ENCODE measurements around the gene CTAG2.
"Not testable (repeated sequence)": the region's sequence is repeated elsewhere in the genome, so short reads cannot be mapped to it uniquely, and the experiment has no call there.

CTAG2 gene

DNA sequence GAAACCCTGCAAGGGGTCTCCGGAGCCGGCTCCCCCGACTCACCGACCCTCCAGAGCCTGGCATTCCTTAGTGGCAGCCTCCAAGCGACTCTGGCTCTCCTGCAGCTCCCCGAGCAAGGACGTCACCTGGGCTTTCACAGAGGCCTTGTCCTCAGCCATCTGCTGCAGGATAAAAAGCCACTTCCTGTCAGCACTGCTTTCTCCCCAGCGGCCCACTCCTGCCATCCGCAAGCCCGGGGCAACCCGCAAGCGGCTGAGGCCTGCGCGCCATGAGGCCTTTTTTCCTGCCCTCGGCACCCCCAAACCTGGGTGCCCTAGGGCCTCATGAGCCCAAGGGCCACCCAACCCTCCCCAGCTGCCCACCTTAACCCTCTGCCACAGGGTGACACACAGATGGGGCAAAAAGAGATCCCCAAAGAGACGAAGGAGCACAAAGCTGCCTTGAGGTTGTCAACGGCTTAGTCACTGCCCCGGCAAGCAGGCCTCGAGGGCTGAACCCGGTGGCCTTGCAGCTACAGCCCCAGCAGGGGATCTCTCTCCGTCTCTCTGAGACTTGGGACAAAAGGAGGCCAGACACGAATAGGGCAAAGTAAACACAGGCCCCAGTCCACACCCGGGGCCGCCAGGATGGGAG lies 7.5 kb downstream of the CTAG2 start:
- not testable (repeated sequence) for DNase-seq

DNA sequence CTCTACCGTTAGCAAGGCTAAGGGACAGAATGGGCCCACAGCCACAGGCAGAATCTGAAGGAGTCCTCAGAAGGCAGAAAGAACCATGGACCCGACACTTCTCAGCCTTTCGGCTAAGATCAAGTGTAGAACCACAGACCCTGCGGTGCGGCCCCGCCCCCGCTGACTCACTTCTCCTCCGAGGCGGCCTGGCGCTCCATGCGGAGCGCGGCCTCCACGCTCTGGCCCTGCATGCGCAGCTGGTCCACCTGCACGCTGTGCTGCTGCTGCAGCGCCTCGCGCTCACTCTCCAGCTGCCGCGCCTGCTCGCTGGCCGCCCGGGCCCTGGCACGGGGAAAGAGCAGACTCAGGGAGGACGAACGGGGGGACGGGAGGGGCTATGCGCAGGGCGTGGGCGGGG lies 9.7 kb downstream of the CTAG2 start:
- DNase-seq, result not testable (repeated sequence)

DNA sequence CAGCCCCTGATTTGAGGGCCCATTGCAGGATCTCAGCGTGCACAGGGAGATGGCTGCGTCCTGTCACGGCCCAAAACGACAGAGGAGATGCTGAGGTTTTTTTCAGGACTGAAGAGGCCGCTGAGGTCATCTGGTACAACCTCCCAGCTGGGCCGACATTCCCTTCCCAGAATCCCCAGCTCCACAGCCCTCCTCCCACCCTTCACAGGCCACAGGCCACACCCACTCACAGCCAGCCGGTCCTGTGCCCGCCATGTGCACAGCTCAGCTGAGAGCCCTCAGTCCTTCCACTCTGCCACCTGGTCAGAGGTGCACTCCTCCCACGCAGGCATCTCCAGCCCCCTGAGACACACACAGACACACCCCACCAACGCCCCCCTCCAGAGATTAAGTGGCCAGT lies 11.6 kb downstream of the CTAG2 start:
- DNase-seq, result not testable (repeated sequence)

DNA sequence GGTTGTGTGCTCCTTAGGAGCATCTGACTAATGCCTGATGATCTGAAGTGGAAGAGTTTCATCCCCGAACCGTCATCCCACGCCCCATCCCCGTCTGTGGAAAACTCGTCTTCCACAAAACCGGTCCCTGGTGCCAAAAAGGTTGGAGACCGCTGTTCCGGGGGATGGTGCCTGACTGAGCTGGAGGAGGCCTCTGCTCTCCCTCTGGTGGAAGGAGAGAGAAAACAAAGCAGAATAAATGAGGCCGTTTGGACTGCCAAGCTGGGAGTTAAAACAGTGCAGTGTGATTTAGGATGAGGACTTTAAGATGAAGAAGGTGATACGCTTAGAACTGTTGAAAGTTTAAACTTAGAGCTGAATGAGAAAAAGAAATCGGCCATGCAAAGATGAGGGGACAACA lies 19.7 kb downstream of the CTAG2 start:
- not testable (repeated sequence) for DNase-seq

DNA sequence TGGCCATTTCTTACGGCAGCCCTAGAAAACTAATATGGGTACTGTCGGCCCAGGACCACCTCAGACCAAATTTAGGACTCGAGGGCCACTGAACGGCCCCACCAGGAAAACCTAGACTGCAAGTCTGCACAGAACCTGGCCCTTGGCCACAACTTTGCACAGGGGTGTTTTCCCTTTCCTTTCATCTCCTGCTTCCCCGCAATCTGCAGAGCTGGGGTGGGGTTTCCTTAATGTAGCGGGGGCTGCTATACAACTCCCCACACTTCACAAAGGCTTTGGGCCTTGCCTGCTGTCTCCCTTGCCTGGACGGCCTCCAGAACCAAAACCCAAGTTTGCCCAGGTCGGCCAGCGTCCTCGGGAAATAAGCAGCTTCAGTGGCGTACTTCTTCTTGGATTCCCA lies 22.4 kb downstream of the CTAG2 start:
- DNase-seq, result not testable (repeated sequence)

DNA sequence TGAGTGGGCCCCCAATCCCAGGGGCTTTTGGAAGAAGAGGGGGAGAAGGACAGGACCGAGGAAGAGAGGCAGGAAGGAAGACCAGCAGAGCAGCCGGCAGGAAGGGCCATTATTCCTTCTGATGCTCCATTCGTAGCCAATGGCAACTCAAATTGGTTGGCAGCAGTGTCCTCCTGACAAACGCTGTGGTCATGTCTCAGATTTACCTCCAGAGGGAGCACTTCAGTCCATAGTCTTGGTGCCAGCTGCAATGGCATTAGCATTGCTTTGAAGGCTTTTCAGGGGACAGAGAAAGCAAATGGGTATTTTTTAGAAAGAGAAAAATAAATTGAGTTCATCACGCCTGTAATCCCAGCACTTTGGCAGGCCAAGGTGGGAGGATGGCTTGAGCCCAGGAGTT lies 24.4 kb downstream of the CTAG2 start:
- DNase-seq, result not testable (repeated sequence)

DNA sequence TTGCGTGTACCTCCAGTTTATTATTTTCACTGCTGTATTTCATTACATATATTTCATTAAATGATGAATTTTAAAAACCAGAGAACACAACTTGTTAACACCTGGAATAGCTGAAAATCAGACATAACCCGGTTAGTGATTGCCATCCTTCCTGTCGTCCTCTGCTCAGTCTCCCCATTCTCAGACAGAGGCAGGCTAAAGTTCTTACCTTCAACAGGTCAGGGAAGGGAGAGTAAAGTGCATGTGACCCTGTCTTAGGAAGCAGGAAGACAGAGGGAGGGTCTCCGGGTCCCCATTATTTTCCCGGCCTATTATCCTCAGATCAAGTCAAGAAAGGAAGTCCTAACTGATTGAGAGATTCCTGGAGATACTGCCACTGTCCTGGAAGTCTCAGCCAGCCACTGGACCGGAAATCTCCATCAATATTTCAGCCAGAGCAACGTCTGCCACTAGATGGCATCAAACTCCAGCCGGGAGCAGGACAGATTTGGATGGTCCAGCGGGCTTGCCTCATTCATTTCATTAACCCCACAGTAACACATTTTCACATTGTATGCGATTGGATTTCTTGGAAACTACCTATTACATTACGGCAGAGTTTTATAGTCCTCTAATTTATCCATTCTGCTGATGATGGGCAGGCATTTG lies 32.5 kb downstream of the CTAG2 start:
- not testable (repeated sequence) for DNase-seq

DNA sequence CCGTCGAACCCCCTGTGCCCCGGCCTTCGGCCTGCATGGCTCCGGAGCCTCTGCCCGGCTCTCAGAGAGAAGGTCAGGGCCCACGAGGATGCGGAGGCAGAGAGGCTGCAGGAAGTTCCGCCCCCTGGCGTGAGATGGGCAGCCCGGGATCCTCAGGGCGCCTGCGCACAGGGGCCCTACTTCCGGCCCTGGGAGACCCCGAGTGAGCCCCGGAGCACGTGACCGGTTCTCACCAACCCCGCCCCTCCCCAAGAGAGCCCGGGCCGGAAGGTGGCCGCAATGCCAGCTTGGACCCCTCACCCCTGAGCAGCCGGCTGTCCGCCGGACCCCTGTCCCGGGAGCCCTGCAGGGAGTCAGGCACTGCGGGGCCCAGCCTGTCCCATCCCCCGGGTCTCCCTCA lies 34.2 kb downstream of the CTAG2 start, which contains the start of gene CTAG1B:
Gene CTAG1B (minus strand): TSS at position 101 of the 400 bp plus-strand sequence. CDS start 64 bp downstream, at position 37.
- DNase-seq, result not testable (repeated sequence)

DNA sequence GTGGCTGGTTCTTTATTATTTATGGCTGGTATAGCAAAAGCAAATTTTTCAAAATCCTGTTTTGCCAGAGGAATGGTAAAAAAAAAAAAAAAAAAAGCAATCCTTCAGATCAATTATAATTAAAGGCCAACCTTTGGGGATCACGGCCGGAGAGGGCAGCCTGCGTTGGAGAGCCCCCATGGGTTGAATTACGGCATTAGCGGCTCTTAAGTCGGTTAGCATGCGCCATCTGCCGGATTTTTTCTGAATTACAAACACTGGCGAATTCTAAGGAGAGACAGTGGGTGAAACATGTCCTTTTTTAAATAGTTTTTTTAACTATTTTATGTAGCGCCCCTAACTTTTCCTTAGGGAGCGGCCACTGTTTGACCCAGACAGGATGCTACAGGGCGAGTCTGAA lies 39.8 kb downstream of the CTAG2 start:
- not testable (repeated sequence) for DNase-seq

DNA sequence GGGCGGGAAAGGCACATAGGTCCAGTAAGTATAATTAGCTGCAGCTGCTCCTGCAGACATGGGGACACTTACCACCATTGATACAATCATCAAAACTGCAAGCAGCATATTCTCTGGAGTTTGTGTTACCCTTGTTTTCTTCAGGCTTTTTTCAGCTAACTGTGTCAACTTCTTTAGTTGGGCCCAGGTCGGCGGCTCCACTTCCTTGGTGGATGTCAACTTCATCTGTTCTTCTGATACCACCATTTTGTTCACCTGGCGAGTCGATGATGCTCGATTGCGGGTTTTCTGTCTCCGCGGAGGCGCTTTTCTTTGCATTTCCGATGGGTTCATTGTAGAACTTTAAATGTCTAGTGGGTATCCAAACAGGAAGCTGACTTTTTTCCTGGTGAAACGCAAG lies 42.2 kb downstream of the CTAG2 start:
- DNase-seq, result not testable (repeated sequence)

DNA sequence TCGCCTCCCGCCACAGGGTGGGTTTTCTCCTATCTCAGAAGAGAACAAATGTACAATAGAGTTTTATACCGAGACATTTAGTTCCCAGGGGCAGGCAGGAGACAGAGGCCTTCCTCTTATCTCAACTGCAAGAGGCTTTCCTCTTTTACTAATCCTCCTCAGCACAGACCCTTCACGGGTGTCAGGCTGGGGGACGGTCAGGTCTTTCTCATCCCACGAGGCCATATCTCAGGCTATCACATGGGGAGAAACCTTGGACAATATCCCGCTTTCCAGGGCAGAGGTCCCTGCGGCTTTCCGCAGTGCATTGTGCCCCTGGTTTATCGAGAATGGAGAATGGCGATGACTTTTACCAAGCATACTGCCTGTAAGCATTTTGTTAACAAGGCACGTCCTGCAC lies 44.6 kb downstream of the CTAG2 start:
- DNase-seq, result not testable (repeated sequence)

DNA sequence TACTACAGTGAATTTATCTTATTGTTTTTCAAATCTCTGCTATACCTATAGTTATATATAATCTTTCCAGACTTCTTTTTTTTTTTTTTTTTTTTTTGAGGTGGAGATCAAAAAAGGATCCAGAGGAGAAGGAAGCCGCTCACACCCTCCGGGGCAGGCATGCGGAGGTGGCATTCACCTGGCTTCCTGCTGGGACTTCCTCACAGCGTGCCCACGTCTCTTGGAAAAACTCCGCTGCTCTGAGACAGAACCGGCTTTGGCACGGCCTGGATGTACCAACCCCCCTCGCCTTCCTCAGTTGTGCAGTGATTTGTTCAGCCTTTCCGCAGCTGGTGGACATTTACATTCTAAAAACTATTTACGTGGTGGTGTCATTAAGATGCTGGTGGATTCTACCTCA lies 45.4 kb downstream of the CTAG2 start:
- DNase-seq, result not testable (repeated sequence)

DNA sequence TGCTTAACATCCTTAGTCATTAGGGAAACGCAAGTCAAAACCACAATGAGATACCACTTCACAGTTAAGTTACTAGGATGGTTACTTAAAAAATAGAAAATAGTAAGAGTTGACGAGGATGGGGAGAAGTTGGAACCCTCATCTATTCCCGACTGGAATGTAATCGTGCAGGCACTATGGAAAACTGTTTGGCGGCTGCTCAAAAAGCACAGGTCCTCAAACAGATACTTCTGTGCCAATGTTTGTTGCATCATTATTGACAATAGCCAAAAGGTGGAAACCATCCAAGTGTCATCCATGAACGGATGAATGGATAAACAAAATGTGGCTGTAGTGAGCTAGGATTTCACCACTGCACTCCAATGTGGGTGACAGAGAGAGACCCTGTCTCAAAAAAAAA lies 46.0 kb downstream of the CTAG2 start:
- DNase-seq, result no peak

DNA sequence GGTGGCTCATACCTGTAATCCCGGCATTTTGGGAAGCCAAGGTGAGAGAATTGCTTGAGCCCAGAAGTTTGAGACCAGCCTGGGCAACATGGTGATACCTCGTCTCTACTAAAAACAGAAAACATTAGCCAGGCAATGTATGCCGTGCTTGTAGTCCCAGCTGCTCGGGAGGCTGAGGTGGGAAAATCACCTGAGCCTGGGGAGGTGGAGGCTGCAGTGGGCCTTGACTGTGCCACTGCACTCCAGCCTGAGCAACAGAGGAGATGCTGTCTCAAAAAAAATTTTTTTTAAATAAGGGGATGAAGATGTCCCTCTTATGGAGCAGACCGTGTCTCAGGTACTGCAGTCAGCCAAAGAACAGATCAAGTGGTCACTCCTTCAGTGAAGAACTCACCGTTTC lies 47.8 kb downstream of the CTAG2 start:
- DNase-seq, result no peak

DNA sequence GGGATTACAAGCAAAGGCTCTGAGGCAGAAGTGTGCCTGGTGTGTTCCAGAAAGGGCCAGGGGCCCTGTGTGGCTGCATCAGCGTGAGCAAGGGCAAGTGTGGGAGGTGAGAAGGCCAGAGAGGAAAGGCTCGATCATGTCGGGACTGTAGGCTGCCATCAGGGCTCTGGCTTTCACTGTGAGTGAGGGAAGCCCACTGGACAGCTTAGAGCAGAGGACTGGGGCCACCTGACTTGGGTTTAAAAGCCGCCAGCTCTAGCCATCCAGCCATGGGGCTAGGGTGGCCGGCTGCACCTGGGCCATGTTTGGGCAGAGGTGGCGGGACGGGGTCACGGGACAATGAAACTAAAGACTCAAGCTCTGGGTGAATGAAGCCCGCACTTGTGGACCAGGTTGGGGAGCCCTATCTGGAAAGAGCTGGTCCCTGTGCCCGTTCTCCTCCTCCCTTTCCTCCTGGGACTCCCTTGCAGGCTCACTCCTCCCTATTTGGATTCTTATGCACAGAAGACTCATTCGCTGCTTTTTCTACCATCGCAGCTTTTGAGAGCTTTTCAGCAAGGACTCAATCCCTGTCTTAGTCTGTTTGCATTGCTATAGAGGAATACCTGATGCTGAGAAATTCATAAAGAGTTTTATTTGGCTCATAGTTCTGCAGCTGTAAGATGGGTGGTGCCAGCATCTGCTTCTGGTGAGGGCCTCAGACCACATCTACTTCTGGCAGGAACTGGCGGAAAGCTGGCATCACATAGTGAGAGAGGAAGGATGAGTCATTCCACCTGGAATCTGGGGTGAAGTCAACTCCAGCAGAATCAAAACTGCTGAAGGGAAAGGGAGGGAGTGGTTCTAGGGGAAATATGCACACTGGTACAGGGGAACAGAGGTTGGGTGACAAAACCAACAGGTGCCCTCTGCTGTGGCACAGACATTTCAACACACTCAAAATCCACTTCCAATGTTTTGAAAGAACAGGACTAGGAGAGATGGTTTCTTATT lies 49.6 kb downstream of the CTAG2 start:
- no peak for DNase-seq

DNA sequence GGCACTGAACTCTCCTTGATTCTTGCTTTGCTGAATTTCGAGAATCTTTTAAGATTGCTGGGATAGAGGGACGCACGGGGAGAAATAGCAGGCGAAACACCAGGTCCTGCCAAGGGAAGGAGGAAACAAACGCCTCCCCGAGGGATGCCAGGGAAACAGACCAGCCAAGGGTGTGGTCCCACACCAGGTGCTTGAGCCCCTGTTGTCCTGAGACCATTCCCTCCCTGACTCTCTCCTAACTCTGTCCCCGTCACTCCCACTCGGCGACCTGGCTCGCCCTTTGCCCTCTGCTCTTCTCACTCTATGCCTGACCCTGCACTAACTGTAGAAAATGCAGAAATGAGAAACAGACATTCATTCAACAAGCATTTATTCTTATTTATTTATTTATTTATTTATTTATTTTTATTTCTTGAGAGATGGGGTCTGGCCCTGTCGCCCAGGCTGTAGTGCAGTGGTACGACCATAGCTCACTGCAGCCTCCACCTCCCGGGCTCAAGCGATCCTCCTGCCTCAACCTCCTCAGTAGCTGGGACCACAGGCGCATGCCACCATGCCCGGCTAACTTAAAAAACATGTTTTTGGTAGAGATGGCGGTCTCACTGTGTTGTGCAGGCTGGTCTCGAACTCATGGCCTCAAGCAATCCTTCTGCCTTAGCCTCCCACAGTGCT lies 50.5 kb downstream of the CTAG2 start:
- DNase-seq, result no peak

DNA sequence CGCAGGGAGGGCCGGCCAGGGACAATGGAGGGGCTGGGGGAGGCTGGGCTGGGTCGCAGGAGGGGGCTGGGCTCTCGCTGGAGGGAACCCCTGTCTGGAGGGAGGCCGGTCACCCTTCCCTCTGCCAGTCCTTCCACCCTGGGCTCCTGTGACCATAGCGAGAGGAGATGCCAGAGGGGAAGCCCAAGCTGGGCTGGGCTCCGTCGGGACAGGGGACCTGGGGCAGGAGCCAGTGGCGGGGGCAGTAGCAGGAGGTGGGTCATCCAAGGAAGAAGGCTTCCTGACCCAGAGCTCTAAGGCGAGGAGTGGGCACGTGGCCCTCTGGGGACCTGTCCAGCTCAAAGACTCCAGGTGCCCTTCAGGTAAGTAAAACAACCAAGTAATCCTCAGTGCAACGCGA lies 51.2 kb downstream of the CTAG2 start:
- no peak for DNase-seq
